ENCODE measurements around the gene INSL6.
"Not testable (repeated sequence)": the region's sequence is repeated elsewhere in the genome, so short reads cannot be mapped to it uniquely, and the experiment has no call there.

Gene INSL6, protein sequence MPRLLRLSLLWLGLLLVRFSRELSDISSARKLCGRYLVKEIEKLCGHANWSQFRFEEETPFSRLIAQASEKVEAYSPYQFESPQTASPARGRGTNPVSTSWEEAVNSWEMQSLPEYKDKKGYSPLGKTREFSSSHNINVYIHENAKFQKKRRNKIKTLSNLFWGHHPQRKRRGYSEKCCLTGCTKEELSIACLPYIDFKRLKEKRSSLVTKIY

DNA sequence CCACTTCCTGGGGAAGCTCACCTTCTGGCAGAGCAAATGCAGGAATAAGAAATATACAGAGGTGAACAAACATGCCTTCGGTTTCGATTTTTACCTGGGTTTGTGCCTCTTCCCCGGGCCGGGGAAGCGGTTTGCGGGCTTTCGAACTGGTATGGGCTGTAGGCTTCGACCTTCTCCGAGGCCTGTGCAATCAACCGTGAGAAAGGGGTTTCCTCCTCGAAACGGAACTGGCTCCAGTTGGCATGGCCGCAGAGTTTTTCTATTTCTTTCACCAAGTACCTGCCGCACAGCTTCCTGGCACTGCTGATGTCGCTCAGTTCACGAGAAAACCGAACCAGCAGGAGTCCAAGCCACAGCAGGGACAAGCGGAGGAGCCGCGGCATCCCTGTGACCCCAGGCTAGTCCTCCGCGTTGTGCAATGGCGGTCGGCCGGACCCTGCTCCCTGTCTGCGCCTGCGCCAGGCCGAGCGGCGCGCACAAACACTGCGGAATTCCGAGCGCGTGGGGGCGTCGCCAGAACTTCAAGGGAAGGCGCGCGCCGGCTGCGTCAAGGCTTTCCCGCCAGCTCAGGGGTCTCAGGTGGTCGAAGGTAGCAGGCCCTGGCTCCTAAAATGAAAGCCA, at the start of gene INSL6:
Gene INSL6 (minus strand): TSS at position 420 of the 621 bp plus-strand sequence. CDS start 37 bp downstream, at position 383.
- DNase-seq = no peak

DNA sequence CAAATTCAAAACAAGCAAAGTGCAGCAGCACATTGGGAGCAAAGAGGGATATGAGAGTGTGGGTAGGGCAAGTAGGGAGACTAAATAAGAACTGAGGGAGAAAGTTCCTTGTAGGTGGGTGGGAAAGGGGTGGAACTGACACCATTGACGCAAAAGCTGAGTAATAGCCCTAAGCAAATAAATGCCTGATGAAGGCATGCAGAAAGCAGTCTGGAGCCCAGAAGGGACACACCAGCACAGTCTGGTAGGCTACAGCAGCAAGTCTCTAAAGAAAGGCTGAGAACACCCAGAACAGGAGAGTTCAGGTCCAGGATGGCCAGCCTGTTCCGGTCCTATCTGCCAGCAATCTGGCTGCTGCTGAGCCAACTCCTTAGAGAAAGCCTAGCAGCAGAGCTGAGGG, 45.8 kb upstream of the INSL6 start, which contains the start of gene INSL4:
Gene INSL4 (plus strand): TSS at position 208 of the 400 bp plus-strand sequence. CDS start 105 bp downstream, at position 313.
- no peak for DNase-seq

DNA sequence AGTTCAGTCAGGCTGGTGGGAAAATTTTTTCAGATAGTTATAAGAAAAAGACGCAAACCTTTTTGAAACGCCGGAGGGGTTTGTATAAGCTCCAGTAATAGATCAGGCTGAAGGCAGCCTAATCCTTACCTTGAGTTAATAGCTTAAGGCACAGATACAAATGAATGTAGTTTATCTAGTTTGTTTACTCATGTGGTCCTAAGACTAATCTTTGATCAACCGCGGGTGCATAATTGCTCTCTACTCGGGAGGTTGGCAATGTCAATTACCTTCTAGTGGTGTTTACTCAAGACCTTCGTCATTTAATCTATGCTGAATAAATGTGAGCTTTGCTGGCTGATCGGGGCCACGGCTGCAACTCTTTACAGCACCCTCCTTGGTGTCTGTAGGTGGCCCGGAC, 45.1 kb upstream of the INSL6 start:
- DNase-seq = no peak

DNA sequence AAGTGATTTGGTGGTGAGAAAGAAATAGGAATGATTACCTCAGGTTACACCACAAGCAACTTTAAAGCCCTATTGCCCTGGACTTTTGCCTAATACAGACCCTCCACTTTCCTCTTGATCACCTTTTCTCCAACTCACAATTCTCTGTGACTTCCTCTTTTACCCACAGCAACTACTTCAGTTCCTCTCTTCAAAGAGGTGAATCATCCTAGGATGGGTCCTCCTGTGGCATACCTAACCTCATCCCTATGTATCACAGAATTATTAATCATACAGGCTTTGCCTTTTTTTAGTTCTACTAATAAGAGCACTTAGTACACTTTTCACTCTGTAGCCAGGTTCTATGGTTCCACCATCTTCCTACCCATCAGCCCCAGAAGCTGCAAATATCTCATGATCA, 19.6 kb upstream of the INSL6 start:
- no peak for DNase-seq

DNA sequence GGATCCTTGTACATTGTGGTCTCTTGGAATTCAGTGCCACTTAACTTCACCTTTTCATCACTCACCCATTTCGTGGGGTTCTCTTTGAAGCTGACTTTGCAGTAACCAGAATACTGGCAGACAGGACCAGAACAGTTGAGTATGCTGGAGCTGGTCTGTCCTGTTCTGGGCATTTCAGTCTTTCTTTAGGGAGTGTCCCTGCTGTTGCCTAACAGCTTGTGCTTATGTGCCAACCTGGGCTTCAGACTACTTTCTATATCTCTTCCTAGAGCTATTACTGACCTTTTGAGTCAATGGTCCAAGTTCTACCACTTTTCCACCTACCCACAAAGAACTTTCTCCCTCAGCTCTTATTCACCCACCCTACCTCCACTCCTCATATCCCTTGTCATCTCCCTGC, 10.0 kb upstream of the INSL6 start:
- no peak for DNase-seq

DNA sequence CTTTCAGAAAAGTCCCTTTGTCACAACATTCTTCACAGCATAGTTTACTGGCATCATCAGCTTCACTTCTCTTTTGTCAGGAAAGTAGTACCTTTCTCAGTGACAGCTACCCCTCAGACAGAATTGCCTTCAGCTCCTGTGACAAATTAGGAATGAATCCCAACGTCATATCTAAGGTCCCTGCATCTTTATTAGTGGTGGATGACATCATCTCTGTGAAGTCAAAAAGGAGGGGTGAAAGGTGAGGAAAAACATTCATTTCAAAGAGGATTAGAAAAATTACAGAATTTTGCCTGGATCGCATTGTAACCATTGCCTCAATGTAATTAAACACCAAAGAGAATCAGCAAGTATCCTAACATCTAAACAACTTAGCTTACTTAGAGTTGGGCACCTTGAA, 7.9 kb upstream of the INSL6 start:
- no peak for DNase-seq

DNA sequence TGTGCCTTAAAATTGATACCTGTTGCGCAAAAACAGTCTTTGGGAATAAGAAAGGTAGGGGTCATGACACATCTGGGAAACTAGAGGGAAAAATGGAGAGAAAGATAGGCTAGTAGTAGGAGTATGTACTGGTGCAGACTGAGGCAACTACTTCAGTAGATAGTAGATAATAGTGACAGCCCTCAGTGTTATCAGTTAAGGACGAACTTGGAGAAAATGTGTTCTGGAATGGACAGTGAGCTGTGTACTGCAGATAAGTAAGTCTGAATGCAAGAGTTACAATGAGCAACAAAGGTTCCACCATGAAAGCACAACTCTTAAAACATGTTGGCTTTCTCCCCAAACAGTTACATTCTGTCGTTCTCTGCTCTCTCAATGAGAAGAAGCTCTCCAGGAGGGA, 6.5 kb upstream of the INSL6 start:
- no peak for DNase-seq

DNA sequence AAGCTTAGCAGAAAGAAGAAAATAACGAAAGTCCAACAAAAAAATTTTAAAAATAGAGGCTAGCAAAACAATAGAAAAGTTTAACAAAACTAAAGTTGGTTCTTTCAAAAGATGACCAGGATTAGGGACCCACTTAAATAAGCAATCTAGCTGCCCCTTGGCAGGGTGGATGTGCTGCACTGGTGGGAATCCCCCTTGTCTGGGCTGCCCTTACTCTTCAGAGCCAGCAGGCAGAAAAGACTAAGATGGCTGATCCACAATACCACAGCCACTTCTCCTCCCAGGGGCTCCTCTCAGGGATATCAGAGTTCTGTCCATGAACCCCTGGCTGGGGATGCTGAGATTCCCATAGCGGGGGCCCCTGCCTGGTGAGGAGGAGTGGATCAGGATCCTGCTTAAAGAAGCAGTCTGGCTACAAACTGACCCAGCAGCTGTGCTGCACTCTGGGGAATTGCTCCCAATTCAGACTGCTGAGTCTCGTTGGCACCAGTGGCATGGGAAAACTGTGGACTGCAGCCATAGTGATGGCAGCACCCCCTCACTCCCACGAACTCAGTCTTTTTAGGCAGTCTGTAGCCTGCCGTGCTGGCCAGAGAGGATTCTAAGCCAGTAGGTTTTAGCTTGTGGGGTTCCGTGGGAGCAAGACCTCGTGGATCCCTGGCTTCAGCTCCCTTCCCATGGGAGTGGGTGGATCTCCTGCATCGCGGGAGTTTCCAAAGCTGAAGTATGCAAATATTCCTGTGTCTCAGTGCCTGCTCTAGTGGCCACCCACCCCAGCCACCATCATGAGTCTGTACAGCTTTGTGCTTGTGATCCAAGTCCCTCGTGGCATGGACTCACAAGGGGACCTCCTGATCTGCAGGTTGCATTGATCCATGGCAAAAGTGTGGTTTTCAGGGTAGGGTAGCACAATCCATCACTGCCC, 2.9 kb upstream of the INSL6 start:
- DNase-seq = no peak

DNA sequence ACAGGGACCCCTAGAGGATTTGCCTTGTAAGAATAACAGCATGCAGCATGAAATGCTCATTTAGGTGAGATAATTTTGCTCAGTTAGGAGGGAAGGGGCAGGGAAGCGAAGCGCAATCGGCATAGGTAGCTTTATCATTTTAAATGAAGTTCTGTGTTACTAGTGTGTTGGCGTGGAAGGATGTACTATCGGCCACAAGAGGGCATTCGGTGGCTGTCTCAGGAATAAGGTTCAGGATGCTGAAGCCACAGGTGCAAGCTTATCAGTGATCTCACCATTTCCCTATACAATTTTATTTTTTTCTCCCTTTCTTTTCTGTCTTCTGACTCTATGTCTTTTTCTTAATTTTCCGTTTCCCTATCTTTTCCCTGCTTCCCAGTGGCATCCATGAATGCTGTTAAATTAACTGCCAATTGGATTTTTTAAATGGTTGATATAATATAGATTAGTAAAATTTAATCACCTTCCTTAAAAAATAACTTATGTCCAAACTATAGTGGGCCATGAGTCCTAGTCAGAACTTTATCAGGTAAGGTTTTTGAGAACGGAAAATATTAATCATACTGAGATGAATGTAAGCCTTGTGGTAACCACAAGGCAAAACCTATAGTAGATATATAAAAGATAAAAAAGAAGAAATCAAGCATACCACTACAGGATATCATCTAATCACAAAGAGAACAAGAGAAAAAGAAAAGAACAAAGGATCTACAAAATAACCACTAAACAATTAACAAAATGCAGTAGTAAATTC, 1.2 kb upstream of the INSL6 start:
- DNase-seq = peak in 1 of 2 donors; percentile 18

DNA sequence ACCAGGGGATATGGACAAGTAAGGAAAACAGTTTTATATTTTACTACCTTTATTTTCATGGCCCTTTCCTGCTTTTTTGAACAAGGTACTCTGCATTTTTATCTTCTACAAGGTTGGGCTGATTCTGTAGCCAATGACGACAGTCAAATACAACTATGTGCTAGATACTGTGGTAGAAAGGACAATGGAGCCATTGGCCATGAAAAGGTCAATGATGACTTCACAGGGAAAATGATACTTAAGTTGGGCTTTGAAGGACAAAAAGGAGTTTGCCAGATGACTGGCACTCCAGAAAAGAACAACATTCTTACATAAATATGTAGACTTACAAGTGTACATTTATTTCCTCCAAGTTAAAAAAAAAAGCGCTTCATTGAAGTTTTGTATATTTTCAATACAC, 663 bp downstream of the INSL6 start:
- DNase-seq = no peak

DNA sequence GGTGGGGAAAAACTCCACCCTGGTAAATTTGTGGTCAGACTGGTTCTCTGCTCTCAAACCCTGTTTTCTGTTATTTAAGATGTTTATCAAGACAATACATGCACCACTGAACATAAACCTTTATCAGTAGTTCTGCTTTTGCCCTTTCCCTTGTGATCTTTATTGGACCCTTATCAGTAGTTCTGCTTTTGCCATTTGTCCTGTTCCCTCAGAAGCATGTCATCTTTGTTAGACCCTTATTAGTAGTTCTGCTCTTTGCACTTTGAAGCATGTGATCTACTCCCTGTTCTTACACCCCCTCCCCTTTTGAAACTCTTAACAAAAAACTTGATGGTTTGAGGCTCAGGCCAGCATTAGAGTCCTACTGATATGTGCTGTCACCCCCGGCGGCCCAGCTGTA, 4.8 kb downstream of the INSL6 start:
- not testable (repeated sequence) for DNase-seq

DNA sequence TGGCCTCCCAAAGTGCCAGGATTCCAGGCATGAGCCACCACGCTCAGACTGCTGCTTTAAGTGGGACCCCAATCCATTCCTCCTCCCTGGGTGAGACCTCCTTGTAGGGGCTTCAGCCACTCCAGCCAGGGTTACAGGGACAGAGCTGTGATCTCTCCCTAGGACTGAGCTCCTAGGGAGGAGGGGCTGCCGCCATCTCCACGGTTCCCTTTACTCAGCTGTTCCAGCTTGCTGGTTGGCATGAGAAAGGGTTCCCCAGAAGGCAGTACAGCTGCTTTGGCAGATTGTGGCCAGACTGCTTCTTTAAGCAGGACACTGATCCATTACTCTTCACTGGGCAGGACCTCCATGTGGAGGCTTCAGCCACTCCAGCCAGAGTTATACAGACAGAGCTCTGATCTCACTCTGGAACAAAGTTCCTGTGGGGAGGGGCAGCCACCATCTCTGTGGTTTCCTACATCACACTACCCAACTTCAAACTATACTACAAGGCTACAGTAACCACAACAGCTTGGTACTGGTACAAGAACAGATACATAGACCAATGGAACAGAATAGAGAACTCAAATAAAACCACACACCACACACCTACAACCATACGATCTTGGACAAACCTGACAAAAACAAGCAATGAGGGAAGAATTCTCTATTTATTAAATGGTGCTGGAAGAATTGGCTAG, 7.2 kb downstream of the INSL6 start:
- DNase-seq = no peak

DNA sequence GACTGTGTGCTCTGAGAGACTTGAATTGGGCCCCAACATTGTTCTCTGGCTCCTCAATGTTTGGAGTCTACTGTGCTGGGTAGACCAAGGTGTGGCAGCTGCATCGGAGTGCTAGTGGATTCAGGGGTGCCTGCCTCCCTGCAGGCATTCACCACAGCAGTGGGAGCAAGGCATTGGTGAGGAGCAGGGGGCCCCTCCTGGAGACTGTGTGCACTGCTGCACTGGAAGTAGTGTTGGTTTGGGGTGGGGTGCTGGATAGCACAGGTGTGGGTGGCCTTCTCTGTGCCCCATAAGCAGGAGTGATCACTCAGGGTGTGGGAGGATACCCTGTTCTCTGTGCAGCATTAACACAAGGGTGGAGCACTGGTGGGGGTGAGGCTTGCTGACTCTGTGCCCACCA, 39.2 kb downstream of the INSL6 start:
- DNase-seq = no peak

DNA sequence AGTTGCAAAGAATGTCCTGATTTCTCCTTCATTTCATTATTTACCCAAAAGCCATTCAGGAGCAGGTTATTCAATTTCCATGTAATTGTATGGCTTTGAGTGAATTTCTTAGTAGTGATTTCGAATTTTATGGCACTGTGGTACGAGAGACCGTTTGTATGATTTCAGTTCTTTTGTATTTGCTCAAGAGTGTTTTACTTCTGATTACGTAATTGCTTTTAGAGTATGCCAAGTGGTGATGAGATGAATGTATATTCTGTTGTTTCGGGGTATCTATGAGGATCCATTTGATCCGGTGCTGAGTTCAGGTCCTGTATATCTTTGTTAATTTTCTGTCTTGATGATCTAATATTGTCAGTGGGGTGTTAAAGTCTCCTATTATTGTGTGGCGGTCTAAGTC, 41.2 kb downstream of the INSL6 start:
- DNase-seq = no peak

DNA sequence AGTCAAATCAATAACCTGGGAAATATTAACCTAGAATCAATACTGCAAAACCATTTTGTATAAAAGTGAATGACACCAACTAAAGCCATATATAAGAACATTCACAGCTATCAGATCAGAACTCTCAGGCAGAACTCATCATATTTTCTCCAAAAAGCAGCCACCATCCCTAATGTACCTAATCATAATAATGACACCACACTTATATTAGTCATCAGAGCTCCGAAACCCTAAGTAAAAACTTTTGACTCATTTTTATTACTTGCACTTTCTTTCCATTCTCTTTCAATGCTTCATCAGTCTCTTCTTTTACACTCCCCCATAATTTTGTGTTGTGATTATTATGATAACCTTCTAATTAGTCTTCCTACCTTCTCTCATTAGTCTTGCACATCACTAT, 45.3 kb downstream of the INSL6 start:
- DNase-seq = no peak

DNA sequence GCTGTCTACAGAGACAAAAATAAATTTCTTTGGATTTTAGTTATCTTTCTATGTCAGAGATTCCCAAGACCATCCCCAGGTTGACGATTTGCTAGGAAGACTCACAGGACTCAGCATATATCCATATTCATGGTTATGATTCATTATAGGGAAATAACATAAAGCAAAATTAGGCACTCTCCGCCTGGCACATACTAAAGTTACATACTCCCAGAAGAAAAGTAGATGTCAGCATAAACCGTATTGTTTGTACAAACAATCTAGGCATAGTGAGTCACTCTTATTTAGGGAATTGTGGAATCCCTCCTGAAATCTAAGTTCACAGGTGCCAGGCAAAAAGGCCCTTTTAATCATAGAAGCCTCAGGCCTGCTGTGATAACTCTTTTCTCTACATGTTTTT, 62.9 kb downstream of the INSL6 start:
- no peak for DNase-seq

DNA sequence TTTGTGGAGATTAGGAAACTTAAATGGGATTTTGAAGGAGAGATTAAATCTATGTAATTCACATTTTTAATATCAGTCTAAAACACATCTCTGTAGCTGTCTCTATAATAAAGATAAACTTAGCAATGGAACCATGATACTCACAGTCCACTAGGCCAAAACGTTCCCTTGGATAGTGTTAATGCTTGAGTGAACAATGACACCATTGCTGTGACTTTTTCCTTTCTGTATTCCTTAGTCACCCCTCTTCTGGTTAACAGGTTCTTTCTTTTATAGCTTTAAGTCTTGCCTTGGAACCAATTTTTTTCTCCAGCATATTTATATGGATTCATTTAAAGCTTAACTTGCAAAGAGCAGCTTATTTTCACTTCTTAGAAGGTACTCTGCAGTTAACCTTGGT, 63.3 kb downstream of the INSL6 start:
- no peak for DNase-seq

DNA sequence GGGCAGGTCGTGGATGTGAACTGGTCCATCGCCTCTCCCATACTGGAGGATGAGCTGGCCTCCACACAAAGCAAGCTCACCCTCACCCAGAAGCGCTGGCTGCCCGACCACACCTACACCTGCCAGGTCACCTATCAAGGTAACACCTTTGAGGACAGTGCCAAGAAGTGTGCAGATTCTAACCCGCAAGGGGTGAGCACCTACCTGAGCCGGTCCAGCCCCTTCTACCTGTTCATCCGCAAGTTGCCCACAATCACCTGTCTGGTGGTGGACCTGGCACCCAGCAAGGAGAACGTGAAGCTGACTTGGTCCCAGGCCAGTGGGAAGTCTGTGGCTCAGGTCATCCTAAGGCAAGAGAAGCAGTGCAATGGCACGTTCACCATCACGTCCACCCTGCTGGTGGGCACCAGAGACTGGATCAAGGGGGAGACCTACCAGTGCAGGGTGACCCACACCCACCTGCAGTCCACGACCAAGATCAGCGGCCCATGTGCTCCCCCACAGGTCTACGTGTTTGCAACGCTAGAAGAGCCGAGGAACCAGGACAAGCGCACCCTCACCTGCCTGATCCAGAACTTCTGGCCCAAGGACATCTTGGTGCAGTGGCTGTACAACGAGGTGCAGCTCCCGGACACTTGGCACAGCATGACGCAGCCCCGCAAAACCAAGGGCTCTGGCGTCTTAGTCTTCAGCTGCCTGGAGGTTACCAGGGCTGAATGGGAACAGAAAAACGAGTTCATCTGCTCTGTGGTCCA, 71.3 kb downstream of the INSL6 start:
- DNase-seq = no peak
